ENCODE data around the gene ARID1B.

DNA sequence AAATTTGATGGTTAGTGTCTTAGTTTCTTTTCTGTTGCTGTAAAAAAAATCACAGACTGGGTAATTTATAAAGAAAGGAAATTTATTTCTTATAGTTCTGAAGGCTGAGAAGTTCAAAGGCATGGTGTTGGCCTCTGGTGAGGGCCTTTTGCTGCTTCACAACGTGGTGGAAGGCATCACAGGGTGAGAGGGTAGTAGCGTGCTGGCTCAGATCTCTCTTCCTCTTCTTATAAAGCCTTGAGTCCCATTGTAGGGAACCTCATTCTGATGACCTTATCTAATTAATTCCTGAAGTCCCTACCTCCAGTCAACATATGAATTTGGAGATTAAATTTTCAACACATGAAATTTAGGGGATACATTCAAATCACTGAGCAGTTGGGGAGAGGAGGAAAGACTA, 62.0 kb downstream of the ARID1B start:
- TF ChIP-seq POLR2A (IDR thresholded peaks at IDR 0.05): no peak
- TF ChIP-seq, protein P1, sequence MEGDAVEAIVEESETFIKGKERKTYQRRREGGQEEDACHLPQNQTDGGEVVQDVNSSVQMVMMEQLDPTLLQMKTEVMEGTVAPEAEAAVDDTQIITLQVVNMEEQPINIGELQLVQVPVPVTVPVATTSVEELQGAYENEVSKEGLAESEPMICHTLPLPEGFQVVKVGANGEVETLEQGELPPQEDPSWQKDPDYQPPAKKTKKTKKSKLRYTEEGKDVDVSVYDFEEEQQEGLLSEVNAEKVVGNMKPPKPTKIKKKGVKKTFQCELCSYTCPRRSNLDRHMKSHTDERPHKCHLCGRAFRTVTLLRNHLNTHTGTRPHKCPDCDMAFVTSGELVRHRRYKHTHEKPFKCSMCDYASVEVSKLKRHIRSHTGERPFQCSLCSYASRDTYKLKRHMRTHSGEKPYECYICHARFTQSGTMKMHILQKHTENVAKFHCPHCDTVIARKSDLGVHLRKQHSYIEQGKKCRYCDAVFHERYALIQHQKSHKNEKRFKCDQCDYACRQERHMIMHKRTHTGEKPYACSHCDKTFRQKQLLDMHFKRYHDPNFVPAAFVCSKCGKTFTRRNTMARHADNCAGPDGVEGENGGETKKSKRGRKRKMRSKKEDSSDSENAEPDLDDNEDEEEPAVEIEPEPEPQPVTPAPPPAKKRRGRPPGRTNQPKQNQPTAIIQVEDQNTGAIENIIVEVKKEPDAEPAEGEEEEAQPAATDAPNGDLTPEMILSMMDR (IDR thresholded peaks at IDR 0.05): no peak
